PC-9 (cell line): ENCODE measurements around the gene PITPNC1. TPM values are rescaled to one million over a fixed set of nuclear protein-coding genes. Genes with fewer than 3 reads are reported as not detected.

Experiments used
- BruUV-seq: library from RNA; stranded (reverse); fragments of 400-500 nt; replicated peaks from 2 replicates; lab custom pipeline; 2021; lab: Mats Ljungman, UMichigan
- CTCF ChIA-PET: fragments of 300-600 bp; sonication (Branson Sonifier 250); formaldehyde crosslinking; loops from one replicate; lab custom pipeline; 2022; ENCODE audit warnings: antibody characterized with exemption; lab: Charles Lee
- POLR2A ChIA-PET: fragments of 300-600 bp; sonication (Branson Sonifier 250); formaldehyde crosslinking; loops from one replicate; lab custom pipeline; 2022; ENCODE audit warnings: antibody characterized with exemption; ENCODE audit not compliant: unreplicated experiment; lab: Charles Lee
- DNase-seq, 2 experiments: peaks; one replicate each; pipeline versions ENCODE4 v3.0.0 to v3.0.0-alpha.2; 2015 to 2022; ENCODE audit warnings: mixed read lengths in 1 of 2
- H2AFZ ChIP-seq: fragments of 200-600 bp; sonication (generic); 2 replicates; pipeline ENCODE4 v1.8.1; 2017; ENCODE audit warnings: antibody characterized with exemption
- H3F3A ChIP-seq: fragments of 200-600 bp; sonication (generic); 2 replicates; pipeline ENCODE4 v1.8.1; 2017; ENCODE audit warnings: antibody characterized with exemption, mild to moderate bottlenecking, low read depth; ENCODE audit not compliant: insufficient read depth
- H3K27ac ChIP-seq: fragments of 200-600 bp; sonication (generic); 2 replicates; pipeline ENCODE4 v1.6.1; 2016; ENCODE audit warnings: mixed run types
- H3K27me3 ChIP-seq: fragments of 200-600 bp; sonication (generic); 2 replicates; pipeline ENCODE4 v1.6.1; 2016; ENCODE audit warnings: low read depth, mixed run types; ENCODE audit not compliant: insufficient read depth
- H3K36me3 ChIP-seq: fragments of 200-600 bp; sonication (generic); 2 replicates; pipeline ENCODE4 v1.6.1; 2016; ENCODE audit warnings: low read depth, mixed run types
- H3K4me1 ChIP-seq: fragments of 200-600 bp; sonication (generic); replicated peaks from 2 replicates; pipeline ENCODE4 v1.6.1; 2016; ENCODE audit warnings: mixed run types; ENCODE audit not compliant: insufficient read depth
- H3K4me2 ChIP-seq: fragments of 200-600 bp; sonication (generic); 2 replicates; pipeline ENCODE4 v1.6.1; 2017; ENCODE audit warnings: mixed run types
- H3K4me3 ChIP-seq: fragments of 200-600 bp; sonication (generic); 2 replicates; pipeline ENCODE4 v1.6.1; 2016; ENCODE audit warnings: mixed run types
- H3K79me2 ChIP-seq: fragments of 200-600 bp; sonication (generic); 2 replicates; pipeline ENCODE4 v1.6.1; 2017; ENCODE audit warnings: low read depth, mixed run types
- H3K9me2 ChIP-seq: fragments of 200-600 bp; sonication (generic); 2 replicates; pipeline ENCODE4 v1.8.1; 2017; ENCODE audit warnings: mild to moderate bottlenecking; ENCODE audit not compliant: insufficient read depth
- H3K9me3 ChIP-seq: fragments of 200-600 bp; sonication (generic); 2 replicates; pipeline ENCODE4 v1.8.1; 2016; ENCODE audit warnings: low read depth; ENCODE audit not compliant: insufficient read depth
- H4K20me1 ChIP-seq: fragments of 200-600 bp; sonication (generic); 2 replicates; pipeline ENCODE4 v1.8.1; 2017; ENCODE audit not compliant: insufficient read depth
- CTCF ChIP-seq: fragments of 200-600 bp; sonication (generic); conservative IDR thresholded peaks from 2 replicates; pipeline ENCODE4 v1.6.1; 2017; ENCODE audit warnings: mixed run types, antibody characterized with exemption, mild to moderate bottlenecking, moderate library complexity
- EZH2 ChIP-seq: fragments of 200-600 bp; sonication (generic); IDR thresholded peaks from 2 replicates; pipeline ENCODE4 v1.8.0; 2017; ENCODE audit warnings: antibody characterized with exemption, low read depth
- intact Hi-C: fragments of 100-400 bp; cut with micrococcal nuclease; formaldehyde crosslinking; loops from one replicate; pipeline ENCODE4 v1.10.0; 2022; ENCODE audit not compliant: unreplicated experiment
- total RNA-seq: library from RNA; stranded (reverse); gene quantifications from 2 replicates; pipeline ENCODE4 v1.2.3, GENCODE V29; 2021

PITPNC1 gene
- total RNA-seq, 1 experiment from 2014 or later = 6.0 TPM

- Histone ChIP-seq H3K4me2 (no peak overlapping the region), H3K4me3 (no peak overlapping the region), H3K27ac (no peak overlapping the region), H3K79me2 (no peaks in the 10 kb centered on the region), H3K4me1 (no peaks in the 10 kb centered on the region), H3K27me3 (no peaks in the 10 kb centered on the region), H3F3A (no peaks in the 10 kb centered on the region), H4K20me1 (no peaks in the 10 kb centered on the region), H3K9me2 (no peaks in the 10 kb centered on the region), H3K36me3 (no peaks in the 10 kb centered on the region), H3K9me3 (no peaks in the 10 kb centered on the region), H2AFZ (no peak overlapping the region)
- ChIA-PET POLR2A (no interaction called here), CTCF (interaction anchor here (0.6 kb wide), 1 partner anchor 1644 kb away, joined by 3 read pairs; no protein-coding TSS in a partner anchor)
- peak; percentile 24 to 51 for DNase-seq
- TF ChIP-seq CTCF (peak; percentile 88), EZH2 (no peak)
- no TSS peak for BruUV-seq
- intact Hi-C loops = loop anchor here (1.0 to 5.0 kb wide), 4 partner anchors 86 to 315 kb away; no protein-coding TSS in a partner anchor
Observed at GRCh38 chr17:67689534-67690177, 312.6 kb downstream of the PITPNC1 start.

- Histone ChIP-seq H3K4me1 (no peaks in the 10 kb centered on the region), H2AFZ (no peak overlapping the region), H3K9me2 (no peaks in the 10 kb centered on the region), H3K36me3 (no peaks in the 10 kb centered on the region), H3K9me3 (no peaks in the 10 kb centered on the region), H3K79me2 (no peaks in the 10 kb centered on the region), H3F3A (no peaks in the 10 kb centered on the region), H3K4me3 (no peak overlapping the region), H3K27me3 (no peaks in the 10 kb centered on the region), H3K27ac (no peak overlapping the region), H3K4me2 (no peak overlapping the region), H4K20me1 (no peaks in the 10 kb centered on the region)
- POLR2A ChIA-PET = no interaction called here
- CTCF ChIA-PET = no interaction called here
- no TSS peak for BruUV-seq
- TF ChIP-seq CTCF (no peak), EZH2 (no peak)
- DNase-seq = no peak
- intact Hi-C loops = no loop called here
Observed at GRCh38 chr17:67693811-67694210, 316.7 kb downstream of the PITPNC1 start.

GRCh38 chr17:67696347-67696746 is 319.3 kb downstream of the PITPNC1 start:
- H3K36me3 ChIP-seq = no peaks in the 10 kb centered on the region
- H3K27me3 ChIP-seq = no peaks in the 10 kb centered on the region
- no peaks in the 10 kb centered on the region for H3F3A ChIP-seq
- H3K79me2 ChIP-seq = no peaks in the 10 kb centered on the region
- H3K4me1 ChIP-seq = no peaks in the 10 kb centered on the region
- no peak overlapping the region for H3K27ac ChIP-seq
- no peak overlapping the region for H2AFZ ChIP-seq
- H4K20me1 ChIP-seq = no peaks in the 10 kb centered on the region
- intact Hi-C loops = no loop called here
- no peaks in the 10 kb centered on the region for H3K9me3 ChIP-seq
- ChIA-PET POLR2A (no interaction called here), CTCF (no interaction called here)
- no peak for DNase-seq
- H3K4me3 ChIP-seq = no peak overlapping the region
- TF ChIP-seq CTCF = no peak
- TF ChIP-seq EZH2 = no peak
- BruUV-seq = no TSS peak
- no peak overlapping the region for H3K4me2 ChIP-seq
- no peaks in the 10 kb centered on the region for H3K9me2 ChIP-seq
